Suppressor macrophage (primary cell): ENCODE data around the gene IKZF1.

Experiments
- DNase-seq, 4 experiments: peaks; one replicate each; pipeline ENCODE4 v3.0.0-alpha.2; 2020 to 2022

IKZF1 gene

GRCh38 chr7:50376056-50376820 lies 71.7 kb downstream of the IKZF1 start:
- DNase-seq, result no peak

DNA sequence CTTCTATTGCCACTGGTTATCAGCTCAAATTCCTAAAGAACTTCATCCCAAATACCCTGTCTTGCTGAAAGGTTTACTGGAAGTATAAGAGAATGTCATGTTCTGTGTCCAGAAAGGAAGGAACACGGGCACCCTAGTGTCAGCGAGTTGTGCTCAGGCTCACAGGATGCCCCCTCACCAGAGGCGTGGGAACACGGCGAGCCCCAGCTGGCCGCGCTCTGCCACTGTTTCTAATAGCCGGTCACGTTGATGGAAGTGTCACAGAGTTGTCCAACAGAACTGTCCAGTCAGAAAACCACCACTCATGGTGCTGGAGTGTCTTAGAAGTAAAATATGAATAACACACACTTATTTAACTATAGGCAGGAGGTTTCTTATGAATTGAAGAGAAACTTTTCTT lies 72.8 kb downstream of the IKZF1 start:
- no peak for DNase-seq

- DNase-seq, result no peak
Observed at GRCh38 chr7:50379082-50379481, 74.6 kb downstream of the IKZF1 start.

DNA sequence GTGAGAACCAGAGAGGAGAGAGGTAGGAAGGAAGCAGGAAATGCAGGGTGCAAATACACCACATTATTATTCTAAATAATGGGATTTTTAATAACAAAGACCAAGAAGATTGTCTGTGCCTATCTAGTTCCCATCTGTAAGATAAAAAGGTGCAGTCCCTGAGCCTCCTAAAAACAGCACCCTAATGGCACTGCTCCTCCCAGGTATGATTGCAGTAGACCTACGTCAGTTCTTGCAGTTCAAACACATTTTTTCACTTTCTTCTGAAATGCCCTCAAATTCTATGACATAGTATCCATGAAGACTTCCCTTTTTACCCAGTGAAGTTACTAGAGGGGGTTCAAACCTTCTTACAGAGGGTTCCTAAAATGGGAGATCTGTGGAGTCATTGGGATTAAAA lies 75.0 kb downstream of the IKZF1 start:
- no peak for DNase-seq

DNA sequence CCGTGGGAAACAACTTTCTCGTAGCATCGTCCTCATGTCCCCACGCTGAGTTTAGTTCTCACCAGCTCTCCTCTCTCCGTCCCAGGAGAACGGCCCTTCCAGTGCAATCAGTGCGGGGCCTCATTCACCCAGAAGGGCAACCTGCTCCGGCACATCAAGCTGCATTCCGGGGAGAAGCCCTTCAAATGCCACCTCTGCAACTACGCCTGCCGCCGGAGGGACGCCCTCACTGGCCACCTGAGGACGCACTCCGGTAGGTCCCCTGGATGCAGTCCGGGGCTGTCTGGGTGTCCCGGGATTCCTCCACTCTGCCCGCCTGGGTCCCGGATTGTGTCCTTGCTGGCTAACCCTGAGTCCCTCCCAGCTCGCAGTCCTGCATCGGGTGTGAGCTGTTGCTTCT lies 77.9 kb downstream of the IKZF1 start:
- DNase-seq, result no peak

GRCh38 chr7:50387351-50387750 lies 82.8 kb downstream of the IKZF1 start:
- DNase-seq, result no peak

DNA sequence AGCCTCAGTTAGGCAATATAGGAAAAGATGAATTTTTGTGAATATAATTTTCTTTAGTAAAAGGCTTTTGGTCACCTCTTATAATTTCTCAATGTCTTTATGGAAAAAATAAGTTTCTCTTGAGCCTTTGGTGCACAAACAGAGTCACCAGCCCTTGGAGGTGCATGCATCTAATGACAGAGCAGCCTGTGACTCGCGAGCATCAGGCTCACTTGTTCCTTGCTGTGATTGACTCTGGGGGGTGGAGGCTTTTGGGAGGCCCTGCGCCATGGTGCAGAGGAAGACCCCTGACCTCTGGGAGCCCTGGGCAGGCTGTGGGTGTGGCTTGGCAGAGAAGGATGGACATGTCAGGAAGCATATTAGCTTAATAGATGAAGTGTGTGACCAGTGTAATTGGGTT lies 85.4 kb downstream of the IKZF1 start:
- no peak for DNase-seq

DNA sequence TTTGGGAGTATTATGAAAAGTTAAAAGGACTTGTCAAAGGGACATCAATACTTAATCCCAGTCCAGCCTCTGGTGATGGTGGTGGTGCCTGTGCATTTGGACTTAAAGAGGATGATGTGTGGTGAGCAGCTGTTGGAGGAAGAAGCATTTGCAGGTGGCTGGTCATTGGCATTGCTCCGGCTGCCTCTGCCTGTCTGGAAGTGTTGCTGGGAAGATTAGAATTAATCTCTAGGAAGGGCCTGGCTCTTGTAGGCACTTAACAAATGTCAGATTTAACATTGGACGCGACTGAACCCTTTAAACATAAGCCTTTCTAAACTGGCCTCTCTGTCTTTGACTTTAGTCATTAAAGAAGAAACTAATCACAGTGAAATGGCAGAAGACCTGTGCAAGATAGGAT lies 86.9 kb downstream of the IKZF1 start:
- DNase-seq, result no peak

DNA sequence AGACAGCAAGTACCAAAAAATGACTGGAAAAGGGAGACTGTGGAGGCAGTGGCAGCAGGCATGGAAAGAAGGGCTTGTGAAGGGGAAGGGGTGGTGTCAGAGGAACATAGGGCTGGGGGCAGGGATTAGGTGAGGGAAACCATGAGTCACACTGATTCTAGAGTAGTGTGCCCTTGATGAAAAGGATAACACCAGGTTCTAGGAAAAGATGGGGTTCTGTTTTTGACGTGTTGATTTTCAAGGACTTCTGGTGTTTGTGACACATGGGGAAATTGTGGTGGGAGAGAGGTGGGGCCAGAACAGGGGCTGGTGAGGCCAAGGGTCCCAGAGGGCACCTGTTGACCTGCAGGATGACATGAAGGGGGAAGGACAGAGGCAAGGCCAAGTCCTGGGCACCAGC lies 88.6 kb downstream of the IKZF1 start:
- no peak for DNase-seq

DNA sequence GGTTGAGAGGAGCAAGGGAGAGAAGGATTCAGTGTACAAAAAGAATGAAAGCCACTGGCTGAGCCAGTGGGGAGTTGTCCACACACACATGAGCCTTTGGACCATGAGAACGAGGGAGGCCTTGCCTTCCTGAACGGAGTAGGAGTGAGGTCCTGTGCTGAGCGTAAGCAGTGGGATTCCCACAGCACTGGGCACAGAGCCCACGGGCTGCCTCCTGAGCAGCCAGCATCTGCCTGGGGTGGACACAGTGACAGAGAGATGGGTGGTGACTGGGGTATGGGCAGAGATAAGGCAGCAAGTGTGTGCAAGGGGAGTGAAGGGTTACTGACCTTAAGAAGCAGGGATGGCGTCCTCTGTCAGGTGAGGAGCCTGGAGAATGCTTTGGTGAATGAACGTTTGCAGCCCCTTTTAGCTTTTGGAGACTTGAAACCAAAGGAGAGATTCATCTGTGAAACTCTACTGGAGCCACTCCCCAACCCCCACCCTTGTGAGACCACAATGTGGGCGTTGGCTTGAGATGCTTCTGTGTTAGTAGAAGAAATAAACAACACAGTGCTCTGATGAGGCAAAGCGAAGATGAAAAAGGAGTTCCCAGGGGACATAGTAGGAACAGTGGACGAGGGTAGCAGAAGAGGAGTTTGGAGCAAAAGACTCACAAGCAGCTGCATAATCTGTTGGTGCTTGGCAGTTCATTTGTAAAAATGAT lies 89.2 kb downstream of the IKZF1 start:
- DNase-seq, result peak in 1 of 4 experiments; percentile 25

DNA sequence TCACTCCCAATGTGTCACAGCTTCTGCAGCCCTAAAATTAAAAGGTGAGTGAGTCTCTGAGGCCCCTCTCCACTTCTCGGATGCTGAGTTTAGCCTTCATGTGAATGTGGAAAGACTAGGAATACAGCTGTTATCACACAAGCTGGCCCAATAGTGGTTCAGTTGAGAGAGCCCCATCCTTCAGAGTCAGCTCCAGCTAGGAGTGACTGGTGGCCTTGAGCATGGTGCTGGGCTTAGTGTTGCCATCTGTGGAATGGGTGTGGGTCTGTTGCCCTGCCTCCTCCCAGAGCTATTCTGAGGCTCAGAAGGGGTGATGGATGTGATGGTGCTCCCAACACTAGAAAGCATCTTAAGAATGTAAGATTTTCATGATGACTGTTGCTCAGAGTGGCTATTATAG lies 89.8 kb downstream of the IKZF1 start:
- no peak for DNase-seq

- no peak for DNase-seq
Observed at GRCh38 chr7:50396856-50397255, 92.3 kb downstream of the IKZF1 start.

- DNase-seq, result no peak
Observed at GRCh38 chr7:50397320-50397970, 92.9 kb downstream of the IKZF1 start.

DNA sequence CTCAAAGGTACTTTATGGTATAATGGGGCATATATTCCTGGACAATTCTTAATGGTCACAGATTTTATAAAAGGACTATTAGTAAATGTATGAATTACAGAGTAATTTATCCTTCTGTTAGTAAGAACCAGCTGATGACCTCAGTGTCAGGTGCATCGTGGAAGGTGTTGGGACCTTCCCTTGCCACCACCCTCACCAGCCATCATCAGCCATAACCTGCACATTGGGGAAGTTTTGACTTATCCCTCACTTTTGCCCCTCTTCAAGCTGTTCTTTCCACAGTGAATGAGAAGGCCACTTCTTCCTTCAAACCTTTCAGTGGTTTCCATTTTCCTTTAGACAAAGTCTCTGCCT lies 93.4 kb downstream of the IKZF1 start:
- peak in 1 of 4 experiments; percentile 33 for DNase-seq

DNA sequence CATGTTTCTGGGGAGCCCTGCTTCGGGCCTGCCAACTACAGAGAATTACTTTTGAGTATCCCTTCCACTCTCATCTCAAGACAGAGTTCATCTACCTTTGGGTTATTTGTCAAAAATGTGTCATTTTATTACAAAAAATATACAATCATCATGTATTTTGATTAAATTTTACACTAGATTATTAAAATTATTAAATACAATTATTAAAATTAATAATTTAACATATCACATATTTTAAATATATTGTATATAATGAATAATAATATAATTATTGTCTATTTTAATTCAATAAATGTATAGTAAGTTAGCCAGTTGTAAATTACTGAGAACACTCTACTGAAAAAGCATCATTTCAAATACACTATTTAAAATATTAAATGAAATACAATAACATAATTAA lies 94.7 kb downstream of the IKZF1 start:
- no peak for DNase-seq

DNA sequence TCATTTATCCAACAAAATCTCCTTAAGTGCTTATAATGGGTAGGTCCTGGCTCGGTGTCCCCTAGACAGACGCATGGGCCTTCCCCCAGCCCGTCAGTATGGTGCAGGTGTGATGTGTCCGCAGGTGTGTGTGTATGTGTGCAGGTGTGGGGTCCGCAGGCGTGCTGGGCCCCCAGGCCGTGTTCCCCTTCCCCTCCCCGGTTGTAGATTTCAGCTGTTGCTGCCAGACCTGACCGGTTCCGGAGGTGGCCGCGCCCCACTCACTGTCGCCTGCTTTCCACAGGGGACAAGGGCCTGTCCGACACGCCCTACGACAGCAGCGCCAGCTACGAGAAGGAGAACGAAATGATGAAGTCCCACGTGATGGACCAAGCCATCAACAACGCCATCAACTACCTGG lies 95.1 kb downstream of the IKZF1 start:
- DNase-seq, result no peak

DNA sequence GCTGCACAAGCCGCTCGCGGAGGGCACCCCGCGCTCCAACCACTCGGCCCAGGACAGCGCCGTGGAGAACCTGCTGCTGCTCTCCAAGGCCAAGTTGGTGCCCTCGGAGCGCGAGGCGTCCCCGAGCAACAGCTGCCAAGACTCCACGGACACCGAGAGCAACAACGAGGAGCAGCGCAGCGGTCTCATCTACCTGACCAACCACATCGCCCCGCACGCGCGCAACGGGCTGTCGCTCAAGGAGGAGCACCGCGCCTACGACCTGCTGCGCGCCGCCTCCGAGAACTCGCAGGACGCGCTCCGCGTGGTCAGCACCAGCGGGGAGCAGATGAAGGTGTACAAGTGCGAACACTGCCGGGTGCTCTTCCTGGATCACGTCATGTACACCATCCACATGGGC lies 95.6 kb downstream of the IKZF1 start:
- DNase-seq, result no peak

GRCh38 chr7:50404392-50404791 lies 99.9 kb downstream of the IKZF1 start:
- no peak for DNase-seq

GRCh38 chr7:50405221-50405620 lies 100.7 kb downstream of the IKZF1 start:
- peak; percentile 47 to 82 (median 72) for DNase-seq

- no peak for DNase-seq
Observed at GRCh38 chr7:50406935-50407334, 102.4 kb downstream of the IKZF1 start.

DNA sequence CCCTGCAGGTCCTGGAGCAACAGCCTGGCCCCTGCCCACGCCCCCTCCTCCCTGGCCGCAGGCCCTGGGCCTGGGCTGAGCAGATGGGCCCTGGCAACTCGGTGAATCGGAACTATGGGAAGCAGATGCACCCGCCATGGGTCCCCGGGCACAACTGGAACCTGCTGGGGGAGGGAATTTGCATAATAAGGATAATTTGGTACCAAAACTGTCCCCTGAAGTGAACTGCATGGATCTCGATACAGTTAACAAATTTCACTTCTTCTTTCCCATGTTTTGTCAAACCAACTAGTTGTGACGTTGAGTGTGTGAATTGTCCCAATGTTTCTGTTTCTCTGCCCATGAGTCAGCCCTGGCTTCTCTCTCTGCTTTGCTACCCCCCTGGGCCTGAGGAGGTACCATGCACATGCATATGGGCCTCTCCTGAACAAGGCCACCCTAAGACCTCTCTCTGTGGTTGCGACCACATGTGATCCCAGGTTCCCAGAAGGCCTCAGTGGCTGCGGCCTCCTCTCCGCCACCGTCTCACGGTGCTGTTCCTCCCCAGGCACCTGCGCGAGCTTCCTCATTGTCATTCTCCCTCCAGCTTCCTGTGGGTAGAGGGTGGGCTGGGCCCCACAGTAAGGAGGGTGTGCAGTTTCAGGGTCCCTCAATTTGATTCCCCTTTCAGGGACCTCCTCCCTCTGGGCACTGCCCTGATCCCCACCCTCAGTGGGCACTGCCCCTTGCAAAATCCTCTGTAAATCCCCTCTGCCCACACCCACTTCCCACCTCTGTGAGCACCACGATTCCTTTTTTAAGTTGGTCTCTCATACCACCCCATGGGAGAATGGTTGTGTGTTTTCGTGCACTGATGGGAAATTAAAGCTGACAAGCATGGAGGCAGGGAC lies 105.6 kb downstream of the IKZF1 start:
- DNase-seq, result peak; percentile 64 to 84 (median 70)

GRCh38 chr7:50411332-50411731 lies 106.8 kb downstream of the IKZF1 start:
- no peak for DNase-seq

DNA sequence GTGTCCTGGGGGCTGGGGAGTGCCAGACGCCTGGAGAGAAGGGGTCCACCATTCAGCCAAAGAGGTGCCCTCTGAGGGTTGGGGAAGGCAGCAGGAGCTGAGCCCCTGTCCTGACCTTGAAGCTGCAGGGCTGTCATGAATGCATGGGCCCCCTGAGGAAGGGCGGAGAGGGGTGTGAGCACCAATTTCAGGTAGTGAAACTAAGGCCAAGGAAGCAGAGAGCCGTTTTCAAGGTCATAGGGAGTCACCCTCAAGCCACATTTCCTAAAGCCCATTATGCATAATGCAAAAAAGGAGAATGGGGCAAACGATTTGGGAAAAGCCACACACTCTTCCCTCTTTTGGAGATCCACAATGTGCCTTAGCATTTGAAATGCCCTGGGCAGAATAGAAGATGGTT lies 108.5 kb downstream of the IKZF1 start:
- DNase-seq, result peak in 3 of 4 experiments; percentile 23 to 35 (median 31)
